ENCODE measurements around the gene IL15RA. TPM values are rescaled to one million over a fixed set of nuclear protein-coding genes. Genes with fewer than 3 reads are reported as not detected.

IL15RA gene
- total RNA-seq, 1 experiment from 2014 or later, result 1.9 TPM

DNA sequence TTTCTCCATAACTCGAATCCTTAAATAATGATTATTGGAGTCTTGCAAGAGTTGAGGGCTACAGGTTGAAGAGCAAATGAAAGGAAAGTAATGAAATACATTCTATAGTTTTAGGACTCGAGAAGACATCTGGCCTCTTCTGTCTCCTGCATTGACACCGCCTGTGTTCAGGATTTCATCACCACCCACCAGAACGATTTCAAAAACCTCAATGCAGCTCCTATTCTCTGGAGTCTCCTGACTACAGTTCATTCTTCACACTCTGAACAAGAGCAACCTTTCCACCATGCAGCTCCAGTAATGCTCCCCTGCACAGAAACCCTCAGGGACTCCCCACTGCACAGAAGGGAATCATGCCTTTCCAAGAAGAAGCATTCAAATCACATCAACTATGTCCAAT, 5.5 kb downstream of the IL15RA start:
- no peak for DNase-seq (ENCODE audit: low spot score)
- ChIA-PET POLR2A (no interaction called here), CTCF (no interaction called here)
- Mint-ChIP-seq H3K36me3 (no peaks in the 10 kb centered on the region), H3K4me3 (no peak overlapping the region), H3K4me1 (peaks cover 15% of the 10 kb centered on the region), H3K9me3 (no peaks in the 10 kb centered on the region), H3K27ac (no peak overlapping the region), H3K27me3 (ENCODE audit: low read depth) (peaks cover 21% of the 10 kb centered on the region)
- no peak for ATAC-seq
- TF ChIP-seq CREM (CRISPR knock-in tag; IDR thresholded peaks at IDR 0.05) (no peak), CREB1 (CRISPR knock-in tag; IDR thresholded peaks at IDR 0.05) (no peak), E2F4 (CRISPR knock-in tag; IDR thresholded peaks at IDR 0.05; ENCODE audit: borderline replicate concordance, low read depth) (no peak), E2F1 (CRISPR knock-in tag; IDR thresholded peaks at IDR 0.05) (no peak), ZNF317 (CRISPR knock-in tag; IDR thresholded peaks at IDR 0.05; ENCODE audit: borderline replicate concordance, low read depth) (no peak)
- TF ChIP-seq, protein P1, sequence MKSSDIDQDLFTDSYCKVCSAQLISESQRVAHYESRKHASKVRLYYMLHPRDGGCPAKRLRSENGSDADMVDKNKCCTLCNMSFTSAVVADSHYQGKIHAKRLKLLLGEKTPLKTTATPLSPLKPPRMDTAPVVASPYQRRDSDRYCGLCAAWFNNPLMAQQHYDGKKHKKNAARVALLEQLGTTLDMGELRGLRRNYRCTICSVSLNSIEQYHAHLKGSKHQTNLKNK (CRISPR knock-in tag; IDR thresholded peaks at IDR 0.05), result no peak

DNA sequence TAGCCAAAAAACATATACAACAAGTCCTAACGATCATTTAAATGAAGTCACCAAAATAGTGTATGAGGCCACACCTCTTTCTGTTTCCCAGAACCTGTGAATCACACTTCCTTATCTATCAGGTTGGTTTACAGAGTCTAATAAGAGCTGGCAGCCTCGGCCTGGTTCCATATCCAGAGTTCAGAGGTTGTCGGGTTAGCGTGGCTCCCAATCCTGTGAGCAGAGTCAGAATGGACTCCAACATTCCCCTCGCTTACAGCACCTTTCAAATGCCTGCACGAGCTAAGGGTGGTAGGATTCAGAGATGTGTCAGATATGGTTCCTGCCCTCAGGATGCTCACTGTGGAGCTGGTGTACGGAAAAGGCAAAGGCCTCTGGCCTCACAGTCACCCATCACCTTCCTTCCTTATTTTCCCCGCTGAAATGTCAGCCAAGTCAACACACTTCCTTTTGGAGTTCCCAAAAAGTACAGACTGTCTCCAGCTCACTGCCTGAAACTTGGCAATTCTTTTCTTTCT, 6.0 kb downstream of the IL15RA start:
- H3K4me1 Mint-ChIP-seq, result peaks cover 12% of the 10 kb centered on the region

DNA sequence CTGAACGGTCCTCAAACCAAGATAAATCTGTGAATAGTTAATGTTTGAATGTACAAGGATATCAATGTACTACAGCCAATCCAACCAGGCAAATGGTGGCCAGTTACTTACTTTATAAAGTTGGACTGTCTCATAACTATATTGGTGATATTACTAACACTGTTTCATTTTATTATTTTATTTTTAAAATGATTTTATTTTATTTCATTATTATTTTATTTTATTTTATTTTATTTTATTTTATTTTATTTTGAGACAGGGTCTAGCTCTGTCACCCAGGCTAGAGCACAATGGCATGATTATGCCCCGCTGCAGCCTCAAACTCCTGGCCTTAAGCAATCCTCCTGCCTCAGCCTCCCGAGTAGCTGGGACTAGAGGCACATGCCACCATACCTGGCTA, 6.8 kb downstream of the IL15RA start:
- Mint-ChIP-seq H3K27ac (no peak overlapping the region), H3K36me3 (no peaks in the 10 kb centered on the region), H3K4me1 (peaks cover 5% of the 10 kb centered on the region), H3K9me3 (no peaks in the 10 kb centered on the region), H3K4me3 (no peak overlapping the region), H3K27me3 (ENCODE audit: low read depth) (peaks cover 7% of the 10 kb centered on the region)
- TF ChIP-seq FOXK1 (CRISPR knock-in tag; IDR thresholded peaks at IDR 0.05) (no peak), ZNF121 (CRISPR knock-in tag; IDR thresholded peaks at IDR 0.05) (no peak), HMGA2 (CRISPR knock-in tag; IDR thresholded peaks at IDR 0.05) (peak; percentile 96)
- ChIA-PET POLR2A (no interaction called here), CTCF (no interaction called here)
- no peak for ATAC-seq
- no peak for DNase-seq (ENCODE audit: low spot score)

More for the DNA sequence above, 6.0 kb downstream of the IL15RA start:
- no peak for TF ChIP-seq IRF2 (CRISPR knock-in tag; IDR thresholded peaks at IDR 0.05; ENCODE audit: borderline replicate concordance, low read depth)
- TF ChIP-seq, protein P2, sequence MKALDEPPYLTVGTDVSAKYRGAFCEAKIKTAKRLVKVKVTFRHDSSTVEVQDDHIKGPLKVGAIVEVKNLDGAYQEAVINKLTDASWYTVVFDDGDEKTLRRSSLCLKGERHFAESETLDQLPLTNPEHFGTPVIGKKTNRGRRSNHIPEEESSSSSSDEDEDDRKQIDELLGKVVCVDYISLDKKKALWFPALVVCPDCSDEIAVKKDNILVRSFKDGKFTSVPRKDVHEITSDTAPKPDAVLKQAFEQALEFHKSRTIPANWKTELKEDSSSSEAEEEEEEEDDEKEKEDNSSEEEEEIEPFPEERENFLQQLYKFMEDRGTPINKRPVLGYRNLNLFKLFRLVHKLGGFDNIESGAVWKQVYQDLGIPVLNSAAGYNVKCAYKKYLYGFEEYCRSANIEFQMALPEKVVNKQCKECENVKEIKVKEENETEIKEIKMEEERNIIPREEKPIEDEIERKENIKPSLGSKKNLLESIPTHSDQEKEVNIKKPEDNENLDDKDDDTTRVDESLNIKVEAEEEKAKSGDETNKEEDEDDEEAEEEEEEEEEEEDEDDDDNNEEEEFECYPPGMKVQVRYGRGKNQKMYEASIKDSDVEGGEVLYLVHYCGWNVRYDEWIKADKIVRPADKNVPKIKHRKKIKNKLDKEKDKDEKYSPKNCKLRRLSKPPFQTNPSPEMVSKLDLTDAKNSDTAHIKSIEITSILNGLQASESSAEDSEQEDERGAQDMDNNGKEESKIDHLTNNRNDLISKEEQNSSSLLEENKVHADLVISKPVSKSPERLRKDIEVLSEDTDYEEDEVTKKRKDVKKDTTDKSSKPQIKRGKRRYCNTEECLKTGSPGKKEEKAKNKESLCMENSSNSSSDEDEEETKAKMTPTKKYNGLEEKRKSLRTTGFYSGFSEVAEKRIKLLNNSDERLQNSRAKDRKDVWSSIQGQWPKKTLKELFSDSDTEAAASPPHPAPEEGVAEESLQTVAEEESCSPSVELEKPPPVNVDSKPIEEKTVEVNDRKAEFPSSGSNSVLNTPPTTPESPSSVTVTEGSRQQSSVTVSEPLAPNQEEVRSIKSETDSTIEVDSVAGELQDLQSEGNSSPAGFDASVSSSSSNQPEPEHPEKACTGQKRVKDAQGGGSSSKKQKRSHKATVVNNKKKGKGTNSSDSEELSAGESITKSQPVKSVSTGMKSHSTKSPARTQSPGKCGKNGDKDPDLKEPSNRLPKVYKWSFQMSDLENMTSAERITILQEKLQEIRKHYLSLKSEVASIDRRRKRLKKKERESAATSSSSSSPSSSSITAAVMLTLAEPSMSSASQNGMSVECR (CRISPR knock-in tag; IDR thresholded peaks at IDR 0.05; ENCODE audit: borderline replicate concordance), result no peak
- TF ChIP-seq SMAD4 (CRISPR knock-in tag; IDR thresholded peaks at IDR 0.05), result no peak
- Mint-ChIP-seq H3K27me3 (ENCODE audit: low read depth) (peaks cover 16% of the 10 kb centered on the region), H3K36me3 (no peaks in the 10 kb centered on the region), H3K4me3 (no peak overlapping the region), H3K27ac (no peak overlapping the region), H3K9me3 (no peaks in the 10 kb centered on the region)
- DNase-seq (ENCODE audit: low spot score), result no peak
- ATAC-seq, result no peak
- ChIA-PET CTCF (no interaction called here), POLR2A (no interaction called here)

GRCh38 chr10:5970066-5970465, 7.3 kb downstream of the IL15RA start:
- H3K9me3 Mint-ChIP-seq, result no peaks in the 10 kb centered on the region
- H3K27me3 Mint-ChIP-seq (ENCODE audit: low read depth), result peaks cover 3% of the 10 kb centered on the region
- H3K27ac Mint-ChIP-seq, result no peak overlapping the region
- no peak for DNase-seq (ENCODE audit: low spot score)
- H3K4me1 Mint-ChIP-seq, result 0 out of 2 replicates have a peak, but pooled peaks cover under 1% of the 10 kb centered on the region
- ChIA-PET POLR2A (no interaction called here), CTCF (no interaction called here)
- H3K36me3 Mint-ChIP-seq, result no peaks in the 10 kb centered on the region
- no peak overlapping the region for H3K4me3 Mint-ChIP-seq
- ATAC-seq, result no peak
- TF ChIP-seq ESRRA (CRISPR knock-in tag; IDR thresholded peaks at IDR 0.05; ENCODE audit: borderline replicate concordance), result no peak
- no peak for TF ChIP-seq USF2 (CRISPR knock-in tag; IDR thresholded peaks at IDR 0.05)
- TF ChIP-seq, protein P3, sequence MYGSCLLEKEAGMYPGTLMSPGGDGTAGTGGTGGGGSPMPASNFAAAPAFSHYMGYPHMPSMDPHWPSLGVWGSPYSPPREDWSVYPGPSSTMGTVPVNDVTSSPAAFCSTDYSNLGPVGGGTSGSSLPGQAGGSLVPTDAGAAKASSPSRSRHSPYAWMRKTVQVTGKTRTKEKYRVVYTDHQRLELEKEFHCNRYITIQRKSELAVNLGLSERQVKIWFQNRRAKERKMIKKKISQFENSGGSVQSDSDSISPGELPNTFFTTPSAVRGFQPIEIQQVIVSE (CRISPR knock-in tag; IDR thresholded peaks at IDR 0.05; ENCODE audit: borderline replicate concordance), result no peak
- TF ChIP-seq MAX (CRISPR knock-in tag; IDR thresholded peaks at IDR 0.05), result no peak
- no peak for TF ChIP-seq ZNF263 (CRISPR knock-in tag; IDR thresholded peaks at IDR 0.05; ENCODE audit: low read depth)
- no peak for TF ChIP-seq GTF2I (CRISPR knock-in tag; conservative IDR thresholded peaks at IDR 0.05)
- TF ChIP-seq JAZF1 (CRISPR knock-in tag; IDR thresholded peaks at IDR 0.05), result no peak
- no peak for TF ChIP-seq ATF1 (CRISPR knock-in tag; IDR thresholded peaks at IDR 0.05)

Data from WTC11 (cell line).